A549 (cell line): ENCODE data around the gene ESRRG.

Source experiments
- EP300 ChIP-seq, 2 experiments: fragments of >200 bp; sonication (Bioruptor Twin); formaldehyde crosslinking; IDR thresholded peaks; 2 replicates in 1 of 2; 3 replicates in 1 of 2; pipeline ENCODE4 v1.6.1; 2016 to 2017
- JUN ChIP-seq, 2 experiments: fragments of >200 bp; sonication (Bioruptor Twin); formaldehyde crosslinking; IDR thresholded peaks; 2 replicates in 1 of 2; 3 replicates in 1 of 2; pipeline ENCODE4 v1.6.1; 2016 to 2017
- JUNB ChIP-seq: fragments of >200 bp; sonication (Bioruptor Twin); formaldehyde crosslinking; IDR thresholded peaks from 2 replicates; pipeline ENCODE4 v1.6.1; 2016
- KDM1A ChIP-seq: fragments of 200-600 bp; sonication (generic); IDR thresholded peaks from 2 replicates; pipeline ENCODE4 v1.6.1; 2016; ENCODE audit warnings: low read depth, mild to moderate bottlenecking
- MYC ChIP-seq: IDR thresholded peaks from 2 replicates; pipeline ENCODE4 v1.6.1; 2012; ENCODE audit warnings: mild to moderate bottlenecking, inconsistent platforms, low read length, improper control_type of control experiment, borderline replicate concordance
- POLR2A ChIP-seq: IDR thresholded peaks from 2 replicates; pipeline ENCODE4 v1.6.1; 2012; ENCODE audit warnings: mild to moderate bottlenecking, low read length
- TF ChIP-seq, protein P1 (sequence below): IDR thresholded peaks from 2 replicates; pipeline ENCODE4 v1.6.1; 2012

DNA sequence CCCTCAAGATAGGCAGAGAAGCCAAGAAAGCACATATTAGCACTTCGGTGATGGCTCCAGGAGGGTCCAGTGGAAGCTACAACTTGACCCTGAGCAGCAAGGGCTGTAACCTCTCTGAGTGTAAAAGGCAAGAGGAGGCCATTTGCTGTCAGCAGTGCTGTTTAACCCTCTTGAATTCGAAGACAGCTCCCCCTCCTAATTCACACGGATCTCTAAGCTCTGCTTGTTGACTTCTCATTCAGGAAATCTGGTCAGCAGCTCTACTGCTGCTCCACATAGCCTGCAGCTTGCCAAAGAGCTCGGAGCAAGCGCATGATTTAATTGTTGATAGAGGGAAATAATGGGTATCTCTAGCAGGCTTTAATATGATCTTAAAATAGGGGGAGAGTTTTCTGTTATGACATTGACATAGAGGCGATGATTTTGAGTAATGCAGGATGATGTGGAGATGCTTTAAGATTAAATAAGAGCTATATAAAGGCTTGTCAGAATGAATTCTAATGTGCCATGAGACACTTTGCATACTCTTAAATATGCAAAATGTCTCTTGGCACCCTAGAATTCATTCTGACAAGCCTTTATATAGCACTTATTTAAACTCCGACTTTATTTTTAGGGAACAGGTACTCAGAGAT lies 220.6 kb downstream of the ESRRG start:
- TF ChIP-seq JUNB (no peak), MYC (no peak), POLR2A (no peak), EP300 (IDR thresholded peaks at IDR 0.05) (no peak), JUN (IDR thresholded peaks at IDR 0.05) (no peak), KDM1A (no peak)
- TF ChIP-seq, protein P1, sequence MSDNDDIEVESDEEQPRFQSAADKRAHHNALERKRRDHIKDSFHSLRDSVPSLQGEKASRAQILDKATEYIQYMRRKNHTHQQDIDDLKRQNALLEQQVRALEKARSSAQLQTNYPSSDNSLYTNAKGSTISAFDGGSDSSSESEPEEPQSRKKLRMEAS: no peak
